A673 (cell line): ENCODE measurements around the gene NEMP1. TPM values are rescaled to one million over a fixed set of nuclear protein-coding genes. Genes with fewer than 3 reads are reported as not detected.

Experiments used
- BruUV-seq: library from RNA; stranded (reverse); fragments of 400-500 nt; replicated peaks from 2 replicates; lab custom pipeline; 2021; lab: Mats Ljungman, UMichigan
- CTCF ChIA-PET: fragments of 300-600 bp; sonication (Branson Sonifier 250); formaldehyde crosslinking; loops from one replicate; lab custom pipeline; 2022; ENCODE audit warnings: antibody characterized with exemption; lab: Charles Lee
- POLR2A ChIA-PET: fragments of 300-600 bp; sonication (Branson Sonifier 250); formaldehyde crosslinking; loops from one replicate; lab custom pipeline; 2022; ENCODE audit warnings: antibody characterized with exemption; ENCODE audit not compliant: low non-redundant PET; lab: Charles Lee
- DNase-seq: peaks from one replicate; pipeline ENCODE4 v3.0.0-alpha.2; 2015; ENCODE audit warnings: low spot score
- H3K27ac ChIP-seq: fragments of 200-600 bp; sonication (generic); 2 replicates; pipeline ENCODE4 v1.5.1; 2016; ENCODE audit warnings: mixed run types, low read depth, mild to moderate bottlenecking, mixed read lengths, antibody characterized with exemption, low read length; ENCODE audit not compliant: poor library complexity, severe bottlenecking
- H3K27me3 ChIP-seq: fragments of 200-600 bp; sonication (generic); replicated peaks from 2 replicates; pipeline ENCODE4 v1.6.1; 2017; ENCODE audit warnings: mixed run types, low read depth, mild to moderate bottlenecking, mixed read lengths, antibody characterized with exemption, low read length; ENCODE audit not compliant: insufficient read depth, poor library complexity
- H3K36me3 ChIP-seq: fragments of 200-600 bp; sonication (generic); 2 replicates; pipeline ENCODE4 v1.6.1; 2016; ENCODE audit warnings: mixed run types, mild to moderate bottlenecking, mixed read lengths, antibody characterized with exemption, low read length; ENCODE audit not compliant: insufficient read depth, poor library complexity, severe bottlenecking
- H3K4me1 ChIP-seq: fragments of 200-600 bp; sonication (generic); 2 replicates; pipeline ENCODE4 v1.6.1; 2017; ENCODE audit warnings: mixed run types, mild to moderate bottlenecking, mixed read lengths, antibody characterized with exemption, low read length; ENCODE audit not compliant: insufficient read depth, poor library complexity, severe bottlenecking
- H3K4me3 ChIP-seq: fragments of 200-600 bp; sonication (generic); 2 replicates; pipeline ENCODE4 v1.5.1; 2016; ENCODE audit warnings: low read depth, mixed run types, mild to moderate bottlenecking, mixed read lengths, low read length; ENCODE audit not compliant: poor library complexity, severe bottlenecking
- H3K9me3 ChIP-seq: fragments of 200-600 bp; sonication (generic); 2 replicates; pipeline ENCODE4 v1.6.1; 2016; ENCODE audit warnings: mixed run types, low read depth, mild to moderate bottlenecking, mixed read lengths, antibody characterized with exemption, low read length; ENCODE audit not compliant: poor library complexity, severe bottlenecking
- EZH2 ChIP-seq: fragments of 200-600 bp; sonication (generic); IDR thresholded peaks from 2 replicates; pipeline ENCODE4 v1.6.1; 2017; ENCODE audit warnings: borderline replicate concordance, low read depth, mild to moderate bottlenecking, mixed read lengths, antibody characterized with exemption, low read length; ENCODE audit not compliant: poor library complexity, severe bottlenecking
- intact Hi-C: fragments of 100-400 bp; cut with micrococcal nuclease; formaldehyde crosslinking; loops from one replicate; pipeline ENCODE4 v1.10.0; 2022; ENCODE audit not compliant: unreplicated experiment
- total RNA-seq: library from RNA; stranded (reverse); gene quantifications from 2 replicates; pipeline ENCODE4 v1.2.3, GENCODE V29; 2021
- TF ChIP-seq, protein P1 (sequence below): fragments of 300-800, 200-600 bp; sonication (generic); conservative IDR thresholded peaks from 2 replicates; pipeline ENCODE4 v1.5.1; 2017; ENCODE audit warnings: low read depth, mild to moderate bottlenecking, antibody characterized with exemption, low read length, moderate library complexity, mixed read lengths

NEMP1 gene
- total RNA-seq, 1 experiment from 2014 or later, result 68.6 TPM

- TF ChIP-seq EZH2, result no peak
- TF ChIP-seq, protein P1, sequence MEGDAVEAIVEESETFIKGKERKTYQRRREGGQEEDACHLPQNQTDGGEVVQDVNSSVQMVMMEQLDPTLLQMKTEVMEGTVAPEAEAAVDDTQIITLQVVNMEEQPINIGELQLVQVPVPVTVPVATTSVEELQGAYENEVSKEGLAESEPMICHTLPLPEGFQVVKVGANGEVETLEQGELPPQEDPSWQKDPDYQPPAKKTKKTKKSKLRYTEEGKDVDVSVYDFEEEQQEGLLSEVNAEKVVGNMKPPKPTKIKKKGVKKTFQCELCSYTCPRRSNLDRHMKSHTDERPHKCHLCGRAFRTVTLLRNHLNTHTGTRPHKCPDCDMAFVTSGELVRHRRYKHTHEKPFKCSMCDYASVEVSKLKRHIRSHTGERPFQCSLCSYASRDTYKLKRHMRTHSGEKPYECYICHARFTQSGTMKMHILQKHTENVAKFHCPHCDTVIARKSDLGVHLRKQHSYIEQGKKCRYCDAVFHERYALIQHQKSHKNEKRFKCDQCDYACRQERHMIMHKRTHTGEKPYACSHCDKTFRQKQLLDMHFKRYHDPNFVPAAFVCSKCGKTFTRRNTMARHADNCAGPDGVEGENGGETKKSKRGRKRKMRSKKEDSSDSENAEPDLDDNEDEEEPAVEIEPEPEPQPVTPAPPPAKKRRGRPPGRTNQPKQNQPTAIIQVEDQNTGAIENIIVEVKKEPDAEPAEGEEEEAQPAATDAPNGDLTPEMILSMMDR, result no peak
- Histone ChIP-seq H3K27me3 (no peaks in the 10 kb centered on the region), H3K4me3 (no peak overlapping the region), H3K4me1 (no peaks in the 10 kb centered on the region), H3K27ac (no peak overlapping the region), H3K36me3 (no peaks in the 10 kb centered on the region), H3K9me3 (no peaks in the 10 kb centered on the region)
- BruUV-seq, result no TSS peak
- DNase-seq, result no peak
- CTCF ChIA-PET, result interaction anchor here (0.6 kb wide), 1 partner anchor 80 kb away, joined by 6 read pairs; the partner anchor contains the start of gene LRP1
- intact Hi-C loops, result no loop called here
- POLR2A ChIA-PET, result no interaction called here
These were observed 30.6 kb downstream of the NEMP1 start for GRCh38 chr12:57047981-57048380.

DNA sequence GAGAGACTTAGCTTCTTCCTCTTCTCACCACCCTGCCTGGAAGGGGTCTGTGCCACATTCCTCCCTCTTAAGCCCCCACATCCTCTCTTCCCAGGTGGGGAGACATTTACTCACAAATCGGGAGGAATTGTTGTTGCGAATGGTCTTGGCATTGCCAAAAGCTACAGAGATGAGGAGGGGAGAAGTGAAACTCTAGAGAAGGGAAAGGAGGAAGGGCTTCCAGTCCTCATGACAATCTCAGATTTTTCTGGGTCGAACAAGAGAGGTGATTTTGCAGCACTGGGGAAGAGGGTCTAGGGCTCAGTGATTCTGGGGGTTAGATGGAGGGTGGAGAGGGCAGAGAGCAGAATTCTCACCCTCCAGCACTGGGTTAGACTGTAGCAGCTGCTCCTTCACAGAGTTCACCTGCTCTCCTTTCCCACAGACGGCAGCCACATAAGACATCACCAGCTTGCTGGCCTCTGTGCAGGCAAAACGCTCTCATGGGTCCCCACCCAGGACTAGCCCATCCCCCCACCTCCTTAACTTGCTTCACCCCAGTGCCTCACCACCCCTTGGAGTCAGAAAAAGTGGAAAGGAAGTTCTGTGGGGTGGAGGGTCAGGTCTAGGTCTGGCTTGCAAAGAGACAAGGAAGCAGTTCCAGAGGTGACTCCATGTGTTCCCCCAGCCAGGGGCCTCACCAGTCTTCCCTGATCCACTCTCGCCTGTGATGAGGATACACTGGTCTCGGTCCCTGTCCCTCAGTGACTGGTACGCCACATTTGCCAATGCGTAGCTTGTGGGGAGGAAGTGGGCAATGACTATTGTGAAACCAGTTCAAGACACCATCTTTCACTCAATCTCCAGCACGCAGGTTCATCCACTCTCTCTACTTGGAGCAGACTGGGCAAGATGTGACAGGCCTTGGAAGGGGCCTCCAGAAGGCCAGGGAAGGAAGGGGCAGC is 31.4 kb downstream of the NEMP1 start:
- TF ChIP-seq EZH2, result no peak
- TF ChIP-seq, protein P1, result no peak
- no peaks in the 10 kb centered on the region for H3K9me3 ChIP-seq
- ChIA-PET POLR2A (no interaction called here), CTCF (no interaction called here)
- intact Hi-C loops, result no loop called here
- H3K27me3 ChIP-seq, result no peaks in the 10 kb centered on the region
- no peaks in the 10 kb centered on the region for H3K4me1 ChIP-seq
- DNase-seq, result no peak
- H3K36me3 ChIP-seq, result no peaks in the 10 kb centered on the region
- no TSS peak for BruUV-seq
- H3K4me3 ChIP-seq, result no peak overlapping the region
- no peak overlapping the region for H3K27ac ChIP-seq

DNA sequence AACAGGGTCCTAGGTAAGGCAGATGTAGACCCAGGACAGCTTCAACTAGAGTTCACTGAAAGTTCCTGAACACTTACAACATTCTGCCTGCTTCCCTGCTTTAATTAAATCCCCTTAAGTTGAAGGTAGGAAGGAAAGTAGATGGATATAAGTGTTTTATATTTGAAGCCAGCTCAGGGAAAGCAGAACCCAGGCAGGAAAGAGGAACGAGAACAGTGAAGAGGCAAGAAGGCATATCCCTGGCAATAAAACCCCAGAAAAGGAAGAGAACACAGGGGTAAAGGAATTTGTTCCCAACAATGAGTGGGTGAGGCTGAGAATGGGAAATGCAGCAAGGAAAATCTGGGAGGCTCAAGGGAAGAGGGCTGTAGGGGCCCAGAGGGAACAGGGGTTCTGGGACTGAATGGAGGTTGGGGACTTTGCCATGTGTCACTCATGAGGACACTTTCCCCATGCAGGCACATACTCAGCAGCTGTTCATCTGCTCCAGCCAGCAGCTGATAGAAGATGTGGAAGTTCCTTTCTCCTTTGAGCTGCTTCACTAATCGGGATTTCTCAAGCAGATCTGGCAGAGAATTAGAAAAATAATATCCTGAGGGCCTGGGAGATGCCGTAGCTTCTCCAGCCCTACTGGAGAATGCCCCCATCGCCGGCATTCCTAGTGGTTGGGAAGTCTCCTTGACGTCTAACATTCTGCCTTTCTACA is 32.4 kb downstream of the NEMP1 start:
- no peak for DNase-seq
- Histone ChIP-seq H3K27me3 (no peaks in the 10 kb centered on the region), H3K4me3 (no peak overlapping the region), H3K27ac (no peak overlapping the region), H3K36me3 (no peaks in the 10 kb centered on the region), H3K9me3 (no peaks in the 10 kb centered on the region), H3K4me1 (no peaks in the 10 kb centered on the region)
- CTCF ChIA-PET, result no interaction called here
- POLR2A ChIA-PET, result no interaction called here
- BruUV-seq, result no TSS peak
- intact Hi-C loops, result no loop called here
- TF ChIP-seq EZH2, result no peak
- TF ChIP-seq, protein P1, result no peak
